T1000 (cell line): ENCODE results near the gene ARL2BP.
"Not testable (repeated sequence)": the region's sequence is repeated elsewhere in the genome, so short reads cannot be mapped to it uniquely, and the experiment has no call there.

Experiments used
- DNase-seq: peaks from one replicate; lab custom pipeline; 2025; ENCODE audit warnings: mixed read lengths; lab: John Stamatoyannopoulos, UW

ARL2BP gene

DNA sequence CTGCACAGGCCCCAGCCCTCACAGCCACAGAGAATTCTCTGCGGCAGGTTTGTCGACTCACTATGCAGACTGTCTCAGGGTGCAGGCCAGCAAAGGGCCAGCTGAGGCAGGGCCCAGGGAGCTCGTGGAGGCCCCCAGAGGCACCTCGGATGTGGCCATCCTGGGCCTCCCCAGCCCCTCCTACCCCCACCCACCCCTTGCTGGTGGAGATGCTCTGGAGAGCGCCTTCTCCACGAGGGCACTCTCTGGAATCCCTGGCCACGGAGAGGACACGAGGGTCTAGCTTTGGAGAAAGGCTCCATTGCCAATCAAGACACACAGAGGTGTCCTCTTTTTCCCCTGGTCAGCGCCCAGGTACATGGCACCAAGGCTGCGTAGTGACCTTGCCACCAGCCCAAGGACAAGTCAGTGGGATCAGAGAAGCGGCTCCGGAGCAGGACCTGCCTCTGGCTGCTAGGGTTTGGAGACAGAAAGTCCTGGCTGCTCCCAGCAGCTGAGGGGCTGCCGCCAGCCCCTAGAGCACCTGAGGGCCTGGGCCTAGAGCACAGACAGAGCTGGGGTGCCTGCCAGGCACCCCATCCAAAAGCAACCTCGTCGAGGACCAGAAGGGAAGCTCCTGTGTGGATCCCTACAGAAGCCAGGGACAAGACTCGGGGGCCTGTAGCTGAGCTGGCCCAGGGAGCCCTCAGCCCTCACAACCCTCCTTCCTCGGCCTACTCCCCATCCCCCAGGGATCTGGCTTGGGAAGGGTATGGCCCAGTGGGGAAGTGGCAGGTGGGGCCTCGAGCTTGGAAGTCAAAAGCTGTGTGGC, 18.7 kb downstream of the ARL2BP start:
- DNase-seq, result no peak

DNA sequence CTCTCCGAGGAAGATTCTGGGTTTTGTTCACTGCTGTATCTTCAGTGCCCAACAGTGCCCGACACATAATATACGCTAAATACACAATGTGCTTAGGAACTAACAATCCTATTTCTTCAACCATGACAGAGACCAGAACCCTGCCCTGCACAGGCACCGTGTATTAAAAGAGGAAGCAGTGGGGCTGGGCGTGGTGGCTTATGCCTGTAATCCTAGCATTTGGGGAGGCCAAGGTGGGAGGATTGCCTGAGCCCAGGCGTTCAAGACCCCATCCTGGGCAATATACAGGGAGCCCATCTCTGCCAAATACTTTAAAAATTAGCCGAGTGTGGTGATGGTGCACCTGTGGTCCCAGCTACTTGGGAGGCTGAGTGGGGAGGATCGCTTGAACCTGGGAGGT, 19.3 kb downstream of the ARL2BP start:
- no peak for DNase-seq

DNA sequence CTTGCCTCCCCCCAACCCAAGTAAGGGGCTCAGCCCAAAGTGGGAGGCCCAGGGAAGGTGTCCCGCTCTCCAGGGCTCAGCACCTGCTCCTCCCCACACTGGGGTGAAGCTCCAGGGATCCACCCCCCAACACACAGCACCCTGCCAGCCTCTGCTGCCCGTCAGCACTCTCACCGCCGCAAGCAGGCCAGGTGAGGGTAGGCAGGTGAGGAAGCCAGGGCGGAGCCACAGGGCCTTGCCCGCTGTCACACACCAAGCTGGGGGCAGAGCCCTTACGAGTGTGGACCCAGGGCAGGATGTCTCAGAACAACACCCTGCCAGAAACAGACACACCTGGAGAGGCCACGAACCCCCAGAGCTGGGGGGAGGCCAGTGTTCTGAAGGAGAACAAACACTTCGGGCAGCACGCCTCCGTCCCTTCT, 19.9 kb downstream of the ARL2BP start:
- no peak for DNase-seq

DNA sequence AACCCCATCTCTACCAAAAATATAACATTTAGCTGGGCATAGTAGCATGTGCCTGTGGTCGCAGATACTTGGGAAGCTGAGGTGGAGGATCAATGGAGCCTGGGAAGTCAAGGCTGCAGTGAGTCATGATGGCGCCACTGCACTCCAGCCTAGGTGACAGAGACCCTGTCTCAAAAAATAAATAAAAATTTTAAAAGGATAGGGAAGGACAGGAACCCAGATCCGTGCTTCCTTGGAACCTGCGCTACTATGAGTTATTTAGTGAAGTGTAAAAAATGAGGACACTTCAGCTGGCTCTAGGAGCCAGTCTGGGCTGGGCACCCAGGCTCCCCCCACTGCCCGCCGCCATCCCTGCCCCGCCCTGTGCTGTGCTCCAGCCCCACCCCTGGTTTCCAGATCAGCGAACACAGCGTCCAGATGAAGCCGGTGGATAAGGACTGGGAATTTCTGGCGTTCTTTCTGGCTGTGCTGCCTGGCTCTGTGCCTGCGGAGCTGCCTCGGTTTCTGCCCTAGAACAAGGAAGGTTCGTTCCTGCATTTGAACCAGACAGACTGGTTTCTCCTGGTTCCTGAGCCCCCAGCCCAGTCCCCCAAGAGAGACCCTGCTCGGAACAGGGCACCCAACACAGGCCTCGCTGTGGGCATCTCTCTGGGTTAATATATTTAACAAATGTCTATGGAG, 20.9 kb downstream of the ARL2BP start:
- DNase-seq, result no peak

DNA sequence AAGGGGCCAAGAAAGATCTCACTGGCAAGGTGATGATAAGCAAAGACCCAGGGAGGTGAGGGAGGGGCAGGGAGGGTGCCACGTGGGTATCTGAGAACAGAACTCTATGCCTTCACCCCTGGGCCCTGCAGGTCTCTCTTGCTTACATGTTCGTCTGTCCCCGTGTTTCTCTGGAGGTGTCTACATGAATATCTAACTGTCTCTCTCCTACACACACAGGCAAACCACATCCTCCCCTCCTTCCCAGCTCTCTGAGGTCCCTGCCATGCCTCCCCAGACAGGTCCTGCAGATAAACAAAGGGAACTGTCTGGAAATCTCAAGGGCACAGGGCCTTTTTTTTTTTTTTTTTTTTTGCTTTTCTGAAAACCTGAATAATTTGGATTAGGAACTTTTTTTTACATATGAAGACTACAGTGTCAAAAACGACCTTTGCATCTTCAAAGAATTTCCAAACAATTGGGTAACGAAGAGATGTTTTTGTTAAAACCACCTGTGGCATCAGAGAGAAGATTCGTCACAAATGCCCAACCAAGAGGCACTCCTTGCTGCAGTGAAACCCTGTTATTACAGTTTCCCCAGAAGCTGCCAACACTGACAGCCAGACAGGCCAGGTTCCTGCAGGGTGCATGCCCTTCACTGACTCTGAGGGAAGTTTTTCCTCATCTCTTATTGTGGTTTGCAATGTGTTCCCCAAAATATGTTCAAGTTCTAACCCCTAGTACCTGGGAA, 21.6 kb downstream of the ARL2BP start:
- no peak for DNase-seq

DNA sequence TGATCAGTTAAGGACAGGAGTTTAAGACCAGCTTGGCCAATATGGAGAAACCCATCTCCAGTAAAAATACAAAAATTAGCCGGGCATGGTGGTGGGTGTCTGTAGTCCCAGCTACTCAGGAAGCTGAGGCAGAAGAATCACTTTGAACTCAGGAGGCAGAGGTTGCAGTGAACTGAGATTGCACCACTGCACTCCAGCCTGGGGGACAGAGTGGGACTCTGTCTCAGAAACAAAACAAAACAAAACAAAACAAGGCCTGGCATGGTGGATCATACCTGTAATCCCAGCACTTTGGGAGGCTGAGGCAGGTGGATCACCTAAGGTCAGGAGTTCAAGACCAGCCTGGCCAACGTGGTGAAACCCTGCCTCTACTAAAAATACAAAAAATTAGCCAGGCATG, 22.3 kb downstream of the ARL2BP start:
- not testable (repeated sequence) for DNase-seq

DNA sequence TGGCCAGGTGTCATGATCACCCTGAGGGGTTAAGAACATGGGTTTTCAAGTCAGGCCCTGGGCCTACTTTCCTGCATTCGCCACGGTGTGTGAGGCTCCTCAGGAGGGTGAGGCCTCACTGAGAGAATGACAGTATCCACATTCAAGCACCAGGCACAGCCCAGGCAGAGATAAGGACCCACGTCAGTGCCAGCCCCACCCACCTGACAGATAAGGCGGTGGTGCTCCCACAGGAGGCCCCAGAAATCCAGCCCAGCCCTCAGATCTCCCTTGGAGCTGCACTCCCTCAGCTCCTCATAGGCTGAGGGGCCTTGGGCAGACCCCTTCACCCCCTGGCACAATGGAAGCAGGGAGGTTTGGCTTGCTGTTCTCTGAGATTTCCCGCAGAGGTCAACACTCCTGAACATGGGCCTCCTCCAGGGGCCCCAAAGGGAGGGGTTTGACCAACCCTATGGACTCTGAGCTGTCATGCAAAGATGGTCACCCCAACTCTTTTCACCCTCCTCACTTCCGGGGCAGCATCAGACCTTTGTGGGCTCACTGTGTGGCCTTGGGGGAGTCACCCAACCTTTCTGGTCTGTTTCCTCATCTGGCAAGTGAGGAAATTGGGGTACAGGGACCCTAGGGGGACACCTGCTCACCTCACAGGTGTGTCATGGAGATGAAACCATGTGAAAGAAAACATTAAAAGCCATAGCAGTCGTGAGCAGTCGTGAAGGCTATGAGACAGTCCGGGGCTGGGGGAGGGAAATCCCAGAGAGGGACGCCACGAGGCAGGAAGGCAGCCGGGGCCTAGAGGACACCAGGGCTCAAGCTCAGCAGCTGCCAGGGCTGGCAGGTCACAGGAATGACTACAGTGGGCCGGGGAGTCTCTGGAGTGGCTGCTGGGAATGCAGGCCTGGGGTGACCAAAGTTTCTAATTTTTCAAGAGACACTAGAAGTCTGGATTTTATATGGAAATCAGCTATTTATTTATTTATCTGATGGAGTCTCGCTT, 24.0 kb downstream of the ARL2BP start:
- no peak for DNase-seq

DNA sequence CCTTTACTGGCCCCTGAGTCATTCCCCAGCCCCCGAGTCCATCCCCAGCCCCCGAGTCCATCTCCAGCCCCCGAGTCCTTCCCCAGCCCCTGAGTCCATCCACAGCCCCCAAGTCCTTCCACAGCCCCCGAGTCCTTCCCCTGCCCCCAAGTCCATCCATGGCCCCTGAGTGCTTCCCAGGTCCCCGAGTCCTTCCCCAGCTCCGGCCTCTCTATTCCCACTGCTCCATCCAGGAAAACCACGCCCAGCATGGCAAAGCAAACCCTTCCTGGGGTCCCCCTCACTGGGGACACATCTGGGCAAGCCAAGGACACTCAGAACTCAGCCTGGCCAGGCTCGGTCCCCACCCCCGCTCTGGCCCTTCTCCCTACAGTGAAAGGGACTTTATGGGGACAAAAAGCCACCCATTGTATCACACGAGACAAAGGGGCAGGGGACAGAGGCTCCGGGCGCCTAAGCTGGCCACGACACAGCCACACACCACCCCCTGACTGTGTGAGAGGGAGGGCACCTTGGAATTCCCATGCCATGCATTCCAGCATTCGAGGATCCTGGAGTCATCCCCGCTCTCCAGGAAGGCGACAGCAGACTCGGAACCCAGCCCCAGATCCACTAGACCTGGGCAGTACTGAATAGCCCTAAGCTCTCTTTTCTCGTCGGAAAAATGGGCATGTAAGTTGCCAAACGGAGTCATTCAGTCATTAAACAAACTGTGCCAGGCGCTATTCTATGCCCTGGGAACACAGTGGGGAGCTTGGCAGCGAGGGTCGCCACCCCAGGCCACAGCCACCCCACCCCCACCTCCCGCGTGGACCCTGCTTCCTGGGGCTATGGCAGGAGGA, 25.4 kb downstream of the ARL2BP start:
- no peak for DNase-seq

DNA sequence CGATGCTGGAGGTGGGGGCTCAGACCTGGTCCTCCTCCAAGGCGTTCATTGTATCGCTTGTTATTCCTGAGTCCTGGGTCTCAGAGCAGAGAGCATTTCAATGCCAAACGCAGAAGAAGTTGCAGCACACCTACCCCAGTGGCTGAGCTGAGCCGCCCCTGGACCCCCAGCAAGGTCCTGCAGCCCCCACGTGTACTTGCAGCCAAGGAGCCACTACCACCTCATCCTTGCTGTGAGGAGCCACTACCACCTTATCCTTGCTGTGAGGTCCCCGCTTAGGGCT, 25.9 kb downstream of the ARL2BP start:
- DNase-seq, result no peak

DNA sequence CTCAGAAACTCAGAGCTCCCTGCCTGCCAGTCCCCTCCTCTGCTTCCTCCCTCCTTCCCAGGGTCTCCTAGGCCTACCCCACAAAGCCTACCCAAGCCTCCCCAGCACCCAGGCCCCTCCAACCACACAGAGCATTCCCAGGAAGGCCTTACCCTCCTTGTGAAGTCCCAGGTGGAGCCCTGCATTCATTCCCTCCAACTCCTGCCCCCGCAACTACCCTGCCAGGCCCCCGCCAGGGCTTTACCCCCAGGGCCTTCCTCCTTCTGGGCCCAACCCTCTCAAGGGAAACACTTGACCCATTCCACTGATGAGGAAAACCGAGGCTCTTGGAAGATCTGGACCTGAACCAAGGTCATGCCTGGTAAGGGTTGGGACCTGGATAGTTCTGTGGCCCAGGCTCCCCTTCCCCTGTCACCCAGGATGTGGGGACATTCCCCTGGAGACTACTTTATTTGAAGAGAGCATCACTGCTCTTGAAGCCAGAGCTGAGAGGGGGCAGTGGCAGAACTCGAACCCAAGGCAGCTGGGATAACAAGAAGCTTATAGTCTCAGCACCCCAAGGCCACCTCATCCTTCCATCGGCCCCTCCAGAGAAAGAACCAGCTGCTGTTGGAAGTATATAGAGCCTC, 26.9 kb downstream of the ARL2BP start:
- DNase-seq, result no peak

DNA sequence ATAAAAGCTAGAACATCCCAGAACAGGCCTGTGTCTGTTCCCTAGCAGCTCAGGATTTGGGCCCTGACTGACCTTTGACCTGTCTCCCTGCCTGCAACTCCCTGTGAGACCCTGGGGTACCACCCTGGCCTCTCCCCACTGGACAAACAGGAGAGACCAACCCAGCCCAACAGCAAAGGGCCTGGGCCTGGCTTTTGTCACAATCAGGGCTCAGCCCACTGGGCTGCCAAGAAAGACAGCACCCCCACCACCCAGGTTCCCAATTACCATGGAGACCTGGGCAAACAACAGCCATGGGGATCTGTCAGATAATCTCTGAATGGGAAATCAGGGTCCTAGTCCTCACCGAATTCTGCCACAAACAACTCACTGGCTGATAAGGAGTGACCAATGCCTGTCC, 28.3 kb downstream of the ARL2BP start:
- DNase-seq, result no peak

DNA sequence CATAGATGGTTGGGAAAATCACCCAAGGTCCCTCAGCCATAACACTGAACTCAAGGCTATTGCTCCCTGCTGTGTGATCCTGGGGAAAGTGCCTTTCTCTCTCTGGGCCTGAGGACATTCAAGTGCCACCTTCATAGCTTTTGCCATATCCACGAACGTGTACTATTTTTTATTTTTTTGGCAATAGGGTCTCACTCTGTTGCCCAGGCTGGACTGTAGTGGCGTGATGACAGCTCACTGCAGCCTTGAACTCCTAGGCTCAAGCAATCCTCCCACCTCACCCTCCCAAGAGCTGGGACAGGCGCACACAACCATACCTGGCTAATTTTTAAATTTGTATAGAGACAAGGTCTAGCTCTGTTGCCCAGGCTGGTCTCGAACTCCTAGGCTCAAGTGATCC, 28.8 kb downstream of the ARL2BP start:
- DNase-seq, result no peak

DNA sequence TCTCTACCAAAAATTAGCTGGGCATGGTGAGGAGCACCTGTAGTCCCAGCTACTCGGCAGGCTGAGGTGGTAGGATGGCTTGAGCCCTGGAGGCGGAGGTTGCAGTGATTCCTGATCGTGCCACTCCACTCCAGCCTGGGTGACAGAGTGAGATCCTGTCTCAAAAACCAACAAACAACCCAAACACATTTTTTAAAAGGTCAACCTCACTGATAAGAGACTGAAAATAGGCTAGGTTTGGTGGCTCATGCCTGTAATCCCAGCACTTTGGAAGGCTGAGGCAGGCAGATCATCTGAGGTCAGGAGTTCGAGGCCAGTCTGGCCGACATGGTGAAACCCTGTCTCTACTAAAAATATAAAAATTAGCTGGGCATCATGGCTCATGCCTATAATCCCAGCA, 30.9 kb downstream of the ARL2BP start:
- not testable (repeated sequence) for DNase-seq

DNA sequence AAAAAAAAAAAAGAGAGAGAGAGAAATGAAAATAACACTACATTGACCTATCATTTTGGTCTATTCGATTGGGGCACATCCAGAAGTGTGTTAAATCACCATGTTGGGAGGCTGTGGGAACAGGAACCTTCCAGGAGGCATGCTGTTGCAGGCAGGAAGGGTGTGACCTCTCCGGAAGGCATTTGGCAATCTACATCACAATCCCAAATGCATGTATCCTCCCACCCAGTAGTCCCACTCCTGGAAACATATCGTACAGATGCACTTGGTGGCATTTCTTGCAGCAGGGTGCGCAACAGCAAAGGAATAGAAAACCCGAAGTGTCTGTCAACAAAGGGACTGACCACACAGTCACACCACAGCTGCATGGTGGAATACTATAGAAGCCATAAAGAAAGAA, 31.5 kb downstream of the ARL2BP start:
- DNase-seq, result no peak

DNA sequence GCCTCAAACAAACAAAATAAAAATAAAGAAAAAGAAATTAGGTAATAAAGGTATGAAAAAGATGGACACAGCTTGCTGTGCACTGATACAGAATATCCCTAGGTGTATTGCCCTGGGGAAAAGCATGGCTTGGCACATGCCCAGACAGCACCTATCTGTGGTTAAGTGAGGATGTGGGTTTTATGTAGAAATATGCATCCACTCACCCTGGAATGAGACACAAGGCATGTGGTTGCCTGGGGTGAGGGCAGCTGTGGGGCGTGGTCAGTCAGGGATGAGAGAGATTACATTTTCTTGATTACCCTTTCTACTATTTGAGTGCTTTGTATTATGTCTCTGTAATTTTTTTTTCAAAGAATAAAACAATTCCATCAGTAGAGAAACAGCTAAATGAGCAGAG, 32.5 kb downstream of the ARL2BP start:
- peak; percentile 42 for DNase-seq

DNA sequence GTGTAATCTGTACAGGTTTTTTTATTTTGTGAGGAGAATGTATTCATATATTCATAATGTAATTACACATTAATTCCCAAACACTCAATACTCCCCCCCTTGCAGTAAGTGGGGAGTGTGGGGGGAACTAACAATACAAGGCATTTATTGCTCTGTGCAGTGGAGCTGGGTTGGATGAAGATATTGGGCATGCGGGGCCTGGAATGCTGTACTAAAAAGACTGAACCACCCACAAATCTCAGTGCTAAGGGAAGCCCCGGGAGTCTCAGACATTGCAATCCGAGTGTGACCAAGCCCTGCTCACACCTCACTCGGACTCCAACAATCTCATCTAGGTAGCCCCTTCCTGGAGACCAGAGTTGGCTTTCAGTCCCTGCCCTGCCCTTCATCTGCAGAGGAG, 33.4 kb downstream of the ARL2BP start:
- DNase-seq, result no peak

DNA sequence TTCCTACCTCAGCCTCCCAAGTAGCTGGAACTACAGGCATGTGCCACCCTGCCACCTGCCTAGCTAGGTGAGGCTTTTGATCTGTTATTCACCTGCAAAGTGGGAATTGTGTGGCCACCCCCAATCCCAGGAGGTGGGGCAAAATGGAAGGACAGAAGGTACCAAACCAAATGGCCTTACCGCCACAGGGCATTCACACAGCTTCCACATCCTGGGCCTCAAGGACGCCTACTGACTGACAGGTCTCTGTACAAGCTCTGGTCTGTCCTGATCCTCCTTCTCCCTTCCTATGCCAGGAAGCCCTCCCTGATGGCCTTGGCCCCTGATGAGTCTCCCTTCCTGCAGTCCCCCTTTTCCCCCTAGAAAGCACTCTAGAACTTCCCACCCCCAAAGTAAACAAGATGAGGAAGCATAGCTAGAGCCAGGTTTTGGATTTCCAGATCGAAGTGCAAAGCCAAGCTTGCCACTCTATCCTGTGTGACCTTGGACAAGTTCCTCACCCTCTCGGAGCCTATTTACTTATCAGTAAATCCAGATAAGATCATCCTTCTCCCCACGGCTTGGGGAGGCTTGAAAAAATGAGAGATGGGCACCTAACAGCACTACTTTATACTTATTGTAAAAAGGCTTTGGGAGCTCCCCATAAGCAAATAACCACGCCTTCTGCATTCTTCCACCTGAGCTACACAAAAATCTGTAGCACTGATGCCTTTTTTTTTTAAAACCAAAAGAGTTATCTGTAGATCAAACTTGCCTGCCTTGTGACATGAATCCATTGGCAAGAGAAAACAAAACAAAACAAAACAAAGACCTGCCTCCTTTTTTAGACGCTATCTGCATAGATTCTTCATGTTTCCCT, 35.0 kb downstream of the ARL2BP start:
- DNase-seq, result no peak

DNA sequence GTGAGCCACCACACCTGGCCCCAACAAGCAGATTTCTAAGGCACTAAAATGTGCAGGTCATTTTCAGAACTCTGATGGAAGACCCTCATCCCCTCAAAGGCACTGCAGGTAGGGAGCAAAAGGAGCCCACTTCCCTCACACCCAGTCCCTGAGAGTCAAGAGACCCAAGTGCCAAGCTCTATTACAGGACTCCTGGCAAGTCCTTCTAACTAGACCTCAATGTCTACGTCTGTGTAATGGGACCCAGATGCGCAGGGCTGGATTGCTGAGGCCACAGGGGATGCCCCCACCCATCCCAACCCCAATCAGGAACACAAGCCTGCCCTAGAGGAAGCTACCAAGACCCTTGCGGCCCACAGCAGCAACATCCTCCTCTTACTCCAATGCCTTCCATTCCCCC, 36.7 kb downstream of the ARL2BP start:
- DNase-seq, result no peak

DNA sequence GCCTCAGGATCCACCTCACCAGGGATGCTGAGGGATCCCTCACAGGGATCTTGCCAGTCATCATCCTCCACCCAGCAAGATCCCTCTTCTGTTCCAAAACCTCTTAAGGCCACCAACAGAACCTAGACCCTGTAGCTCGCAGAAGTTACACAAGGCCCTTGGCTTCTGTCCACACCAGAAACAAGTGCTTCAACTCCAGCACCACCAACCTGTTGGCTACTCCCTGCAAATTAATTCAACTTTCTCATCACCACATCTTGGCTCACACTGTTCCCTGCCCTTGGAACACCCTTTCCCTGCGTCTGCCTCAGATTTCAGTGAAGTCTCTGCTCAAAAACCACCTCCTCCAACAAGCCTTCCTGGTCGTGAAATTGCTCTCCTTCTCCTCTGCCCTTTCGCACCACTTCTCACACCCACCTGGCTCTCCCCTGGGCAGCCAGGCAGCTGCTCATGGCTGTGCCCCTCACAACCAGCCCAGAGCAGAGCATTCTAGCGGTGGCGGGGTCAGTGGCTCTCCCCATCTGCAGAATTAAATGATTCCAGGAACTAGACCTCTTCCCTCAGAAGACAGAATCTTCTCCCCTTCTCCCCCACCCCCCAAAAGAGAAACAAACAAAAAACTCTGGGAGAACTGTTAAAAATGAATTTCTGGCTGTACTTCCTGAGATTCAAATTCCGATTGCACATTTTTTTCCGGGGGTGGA, 37.6 kb downstream of the ARL2BP start:
- DNase-seq, result no peak
